ENCODE measurements around the gene CCDC154.
"Not testable (repeated sequence)": the region's sequence is repeated elsewhere in the genome, so short reads cannot be mapped to it uniquely, and the experiment has no call there.

CCDC154 gene

DNA sequence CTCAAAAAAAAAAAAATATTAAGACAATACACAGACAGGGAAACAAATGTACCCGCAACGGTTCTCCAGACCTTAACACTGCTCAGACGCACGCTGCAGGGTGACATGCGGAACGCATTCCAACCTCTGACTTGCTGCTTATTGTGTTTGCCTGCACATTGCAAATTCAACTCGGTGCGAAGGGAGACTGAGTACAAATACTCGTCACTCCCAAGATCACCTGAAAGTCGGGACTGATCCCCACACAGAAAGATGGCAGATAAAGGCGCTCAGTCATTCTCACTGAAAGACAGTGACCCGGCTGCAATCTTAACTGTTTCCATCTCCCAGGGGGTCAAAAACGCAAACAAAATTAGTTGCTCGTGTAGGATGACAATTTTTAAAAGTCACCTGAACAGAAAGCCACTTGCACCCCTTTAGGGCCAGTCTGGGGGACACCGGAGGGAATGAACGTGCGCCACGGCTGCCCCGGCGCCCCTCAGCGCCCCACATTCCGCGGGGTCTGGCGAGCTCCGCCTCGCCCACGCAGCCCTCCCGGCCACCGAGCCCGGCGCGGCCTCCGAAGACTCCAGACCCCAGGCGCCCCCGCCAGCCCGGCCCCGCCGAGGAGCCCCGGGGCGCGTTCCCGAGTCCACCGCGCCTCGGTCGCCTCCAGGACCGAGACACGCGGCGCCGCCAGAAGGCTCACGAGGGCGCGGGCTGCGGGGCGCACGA lies 29.9 kb upstream of the CCDC154 start:
- no peak for DNase-seq

- DNase-seq: no peak
These were observed 28.6 kb upstream of the CCDC154 start for GRCh38 chr16:1472974-1473373.

GRCh38 chr16:1471569-1472194 lies 27.3 kb upstream of the CCDC154 start:
- no peak for DNase-seq

DNA sequence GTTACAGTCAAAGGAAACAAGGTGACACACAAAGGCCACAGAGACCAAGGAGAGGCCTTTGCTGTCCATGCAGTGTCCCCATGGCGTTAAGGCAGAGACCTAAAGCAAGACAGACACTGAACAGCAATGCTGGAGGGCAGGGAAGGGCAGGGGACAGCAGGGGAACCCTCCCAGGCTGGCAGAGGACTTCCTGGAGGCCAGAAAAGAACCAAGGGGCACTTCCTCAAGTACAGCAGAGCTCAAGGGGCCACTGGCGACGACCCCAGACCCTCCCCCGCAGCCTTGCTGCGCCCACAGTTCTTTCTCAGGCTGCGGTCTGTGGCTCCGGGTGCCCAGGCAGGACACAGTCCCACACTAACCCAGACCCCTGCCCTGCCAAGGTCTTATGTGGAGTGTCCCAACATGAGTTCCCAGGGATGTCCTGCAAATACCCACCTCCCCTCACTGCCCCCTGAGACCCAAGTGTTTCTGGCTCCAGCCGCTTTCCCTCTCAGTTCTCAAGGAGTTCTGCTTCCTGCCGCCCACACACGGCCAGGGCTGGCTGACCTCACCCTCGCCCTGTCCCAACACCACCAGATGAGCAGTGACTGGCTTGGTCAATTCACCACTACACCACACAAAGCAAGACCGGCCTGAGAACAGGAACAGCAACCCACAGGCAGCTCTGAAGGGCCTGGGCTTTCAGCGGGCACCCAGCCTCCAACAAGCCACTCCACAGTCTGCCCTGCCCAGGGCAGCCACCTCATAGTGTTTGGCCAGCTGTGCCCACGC lies 26.3 kb upstream of the CCDC154 start:
- DNase-seq: no peak

GRCh38 chr16:1469693-1470201 lies 25.4 kb upstream of the CCDC154 start:
- no peak for DNase-seq

GRCh38 chr16:1469141-1469540 lies 24.8 kb upstream of the CCDC154 start:
- not testable (repeated sequence) for DNase-seq

GRCh38 chr16:1468426-1468810 lies 24.1 kb upstream of the CCDC154 start:
- no peak for DNase-seq

DNA sequence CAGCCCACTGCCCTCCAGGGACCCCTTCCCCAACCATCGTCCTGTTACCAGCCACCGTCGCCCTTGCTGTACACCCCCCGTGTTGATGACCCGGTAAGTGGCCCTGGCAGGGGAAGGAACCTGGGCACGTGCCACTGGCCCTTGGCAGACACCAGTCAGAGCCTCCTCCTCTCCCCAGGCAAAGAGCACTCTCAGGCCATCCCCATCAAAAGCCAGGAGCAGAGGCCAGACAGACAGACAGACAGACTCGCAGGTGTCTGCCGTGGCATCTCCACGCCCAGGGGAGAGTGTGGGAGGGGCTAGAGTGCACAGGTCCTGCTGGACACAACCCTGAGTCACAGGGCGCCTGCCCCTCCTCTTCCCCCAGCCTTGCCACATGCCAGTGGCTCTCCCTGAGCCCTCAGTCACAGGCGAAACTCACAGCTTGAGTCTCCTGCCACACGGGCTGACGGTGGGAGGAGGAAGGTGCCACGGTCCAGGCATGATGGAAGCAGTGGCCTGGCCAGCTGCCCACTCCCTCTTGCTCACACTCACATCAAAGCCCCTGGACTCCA lies 22.7 kb upstream of the CCDC154 start:
- no peak for DNase-seq

DNA sequence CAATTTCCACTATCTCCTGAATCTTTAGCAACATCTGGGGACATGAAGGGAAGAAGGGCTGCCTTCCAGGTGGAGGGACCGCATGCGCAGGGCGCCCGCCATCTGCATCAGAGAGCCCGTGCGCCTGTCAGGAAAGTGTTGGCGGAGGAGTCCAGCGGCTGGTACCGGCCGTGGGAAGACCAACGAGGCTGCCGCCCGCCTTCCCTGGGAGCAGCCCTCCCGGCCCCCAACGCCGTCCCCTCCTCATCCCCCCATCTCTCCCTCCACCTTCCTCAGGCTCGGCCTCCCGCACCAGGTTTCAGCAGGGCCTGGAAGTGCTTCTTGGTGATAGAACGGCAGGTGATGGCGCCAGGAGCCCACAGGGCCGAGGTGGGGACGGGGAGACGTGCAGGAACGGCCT lies 21.7 kb upstream of the CCDC154 start:
- DNase-seq: no peak

DNA sequence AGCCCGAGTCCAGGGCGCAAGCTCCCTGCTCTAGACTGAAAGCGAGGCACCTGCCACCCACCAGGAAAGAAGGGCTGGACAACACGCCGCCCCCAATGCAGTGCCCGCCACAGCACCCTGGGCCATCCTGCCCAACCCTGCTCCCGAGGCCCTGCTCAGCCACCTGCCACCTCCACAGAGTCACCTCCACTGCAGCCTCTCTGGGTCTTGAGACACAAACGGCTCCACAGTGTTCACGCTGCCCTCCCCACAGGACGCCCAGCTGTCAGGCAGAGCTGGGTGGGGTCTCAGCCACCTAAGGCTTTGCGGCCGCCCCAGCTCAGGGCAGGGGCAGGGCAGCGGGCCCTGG lies 21.2 kb upstream of the CCDC154 start:
- no peak for DNase-seq

DNA sequence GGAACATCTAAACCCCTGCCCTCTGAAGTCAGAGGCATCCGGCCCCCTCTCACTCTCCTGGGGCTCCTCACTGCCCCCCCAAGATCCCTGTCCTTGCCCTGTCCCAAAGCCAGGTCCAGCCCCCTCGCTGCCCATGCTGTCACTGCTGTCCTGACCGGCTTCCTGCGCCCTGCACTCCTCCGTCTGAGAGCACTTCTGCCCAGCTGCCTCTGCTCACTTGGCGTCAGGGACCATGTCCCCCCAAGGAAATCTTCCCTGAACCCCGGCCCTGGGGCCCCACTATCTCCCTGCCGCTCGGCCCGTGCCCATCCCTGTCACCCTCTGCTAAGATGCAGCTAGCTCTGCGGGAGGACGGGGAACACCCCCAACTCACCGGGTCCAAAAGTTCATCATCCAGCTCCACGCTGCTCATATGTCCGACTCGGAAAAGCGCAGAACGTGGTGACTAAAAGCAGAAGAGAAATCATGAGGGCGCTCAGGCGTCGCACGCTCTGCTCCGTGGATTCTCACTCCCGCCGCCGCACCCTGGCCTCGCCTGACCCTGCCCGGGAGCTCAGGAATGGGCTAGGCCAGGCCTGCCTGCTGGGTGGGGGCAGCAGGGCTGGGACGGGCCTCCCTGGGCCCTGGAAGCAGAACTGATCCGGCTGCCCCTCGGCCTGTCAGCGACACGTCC lies 20.7 kb upstream of the CCDC154 start:
- no peak for DNase-seq

DNA sequence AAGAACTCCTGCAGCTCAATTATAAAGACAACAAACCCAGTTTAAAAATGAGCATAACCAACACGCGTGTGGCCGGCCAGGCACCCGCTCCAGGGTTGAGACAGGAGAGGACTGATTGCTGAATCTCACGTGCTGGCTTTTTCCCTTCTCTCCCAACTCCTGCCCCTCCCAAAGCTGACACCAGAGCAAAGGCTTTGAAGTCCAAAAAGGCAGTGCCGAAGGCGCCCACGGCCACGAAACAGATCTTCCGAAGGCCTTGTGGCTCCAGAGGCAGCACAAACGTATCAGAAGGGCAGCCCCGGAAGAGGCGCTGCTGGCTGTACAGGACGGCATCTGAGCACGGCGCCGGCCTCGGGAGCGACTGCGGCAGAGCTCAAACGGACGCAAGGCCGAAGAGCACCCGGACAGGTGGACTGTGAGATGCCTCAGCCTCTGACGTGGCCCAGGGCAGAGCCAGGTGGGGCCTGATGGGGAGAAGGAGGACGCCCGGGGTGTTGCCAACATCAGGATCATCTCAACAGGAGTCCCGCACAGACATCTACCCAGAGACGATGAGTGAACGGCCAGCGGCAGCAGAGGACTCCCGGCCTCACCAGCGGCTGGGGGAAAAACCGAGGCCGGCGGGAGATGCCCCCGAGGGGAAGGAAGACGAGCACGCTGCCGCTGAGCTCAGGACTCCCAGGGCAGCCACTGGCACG lies 20.0 kb upstream of the CCDC154 start:
- no peak for DNase-seq

DNA sequence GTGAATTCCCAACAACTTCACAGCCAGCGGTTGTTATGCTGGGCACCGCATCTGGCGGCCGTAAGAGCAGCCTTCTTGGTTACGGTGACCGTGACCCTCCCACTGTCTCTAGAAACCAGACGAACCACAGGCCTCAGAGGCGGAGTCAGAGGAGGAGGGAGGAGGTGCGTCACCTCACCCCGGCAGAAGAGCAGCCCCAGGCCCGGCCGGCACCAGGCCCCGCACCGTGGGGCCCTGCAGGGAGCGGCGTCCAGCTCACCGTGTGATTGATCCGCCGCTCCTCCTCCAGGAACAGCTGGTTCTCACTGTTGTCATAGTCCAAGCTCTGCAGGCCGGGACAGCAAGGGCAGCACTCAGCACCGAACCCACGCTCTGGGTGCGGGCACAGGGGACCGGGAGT lies 16.8 kb upstream of the CCDC154 start:
- DNase-seq: no peak

- no peak for DNase-seq
These were observed 16.3 kb upstream of the CCDC154 start for GRCh38 chr16:1460602-1461138.

DNA sequence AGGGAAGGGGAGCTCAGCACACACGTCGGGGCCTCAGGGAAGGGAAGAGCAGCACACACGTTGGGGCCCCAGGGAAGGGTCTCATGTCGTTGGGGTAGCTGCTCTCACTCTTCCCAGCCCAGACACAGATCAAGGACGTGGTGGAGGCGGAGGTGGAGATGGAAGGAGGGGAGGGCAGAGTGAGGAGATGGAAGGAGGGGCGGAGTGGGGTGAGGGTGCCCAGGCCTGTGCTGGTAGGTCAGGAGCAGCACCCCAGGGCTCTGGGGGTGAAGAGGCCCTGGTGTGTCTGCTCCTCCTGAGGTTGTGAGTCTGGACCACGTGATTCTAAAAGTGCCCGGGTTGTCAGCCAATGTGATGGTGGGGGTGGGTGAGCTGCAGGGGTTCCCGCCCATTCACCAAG lies 15.6 kb upstream of the CCDC154 start:
- no peak for DNase-seq

- DNase-seq: no peak
These were observed 14.6 kb upstream of the CCDC154 start for GRCh38 chr16:1458977-1459341.

DNA sequence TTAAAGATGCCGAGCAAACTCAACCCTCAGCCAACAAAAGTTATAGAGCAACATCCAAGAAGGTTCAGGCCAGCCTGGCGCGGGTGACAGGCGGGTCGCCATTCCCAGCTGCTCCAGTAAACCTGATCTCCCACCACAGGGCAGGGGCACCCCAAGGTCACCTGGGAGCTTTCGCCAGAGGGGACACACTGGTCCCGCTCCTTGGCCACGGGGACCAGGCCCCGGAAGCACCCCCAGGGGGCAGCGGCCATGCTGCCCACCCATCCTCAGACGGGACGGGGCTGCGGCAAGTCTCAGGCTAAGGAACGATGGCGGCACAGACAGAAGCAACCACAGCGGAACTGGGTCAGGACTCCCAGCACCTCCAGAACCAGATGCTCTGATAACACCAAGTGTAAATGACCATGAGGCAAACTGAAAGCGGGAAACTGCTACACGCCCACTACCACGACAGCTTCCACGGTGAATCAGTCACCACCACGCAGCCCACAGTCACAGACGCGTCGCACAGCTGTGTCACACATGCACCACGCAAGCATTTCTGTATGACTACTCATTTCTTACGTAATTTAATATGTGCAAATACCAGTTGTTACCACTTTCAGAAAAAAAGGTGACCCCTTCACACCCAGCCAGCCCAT lies 14.1 kb upstream of the CCDC154 start:
- peak; percentile 9 for DNase-seq

DNA sequence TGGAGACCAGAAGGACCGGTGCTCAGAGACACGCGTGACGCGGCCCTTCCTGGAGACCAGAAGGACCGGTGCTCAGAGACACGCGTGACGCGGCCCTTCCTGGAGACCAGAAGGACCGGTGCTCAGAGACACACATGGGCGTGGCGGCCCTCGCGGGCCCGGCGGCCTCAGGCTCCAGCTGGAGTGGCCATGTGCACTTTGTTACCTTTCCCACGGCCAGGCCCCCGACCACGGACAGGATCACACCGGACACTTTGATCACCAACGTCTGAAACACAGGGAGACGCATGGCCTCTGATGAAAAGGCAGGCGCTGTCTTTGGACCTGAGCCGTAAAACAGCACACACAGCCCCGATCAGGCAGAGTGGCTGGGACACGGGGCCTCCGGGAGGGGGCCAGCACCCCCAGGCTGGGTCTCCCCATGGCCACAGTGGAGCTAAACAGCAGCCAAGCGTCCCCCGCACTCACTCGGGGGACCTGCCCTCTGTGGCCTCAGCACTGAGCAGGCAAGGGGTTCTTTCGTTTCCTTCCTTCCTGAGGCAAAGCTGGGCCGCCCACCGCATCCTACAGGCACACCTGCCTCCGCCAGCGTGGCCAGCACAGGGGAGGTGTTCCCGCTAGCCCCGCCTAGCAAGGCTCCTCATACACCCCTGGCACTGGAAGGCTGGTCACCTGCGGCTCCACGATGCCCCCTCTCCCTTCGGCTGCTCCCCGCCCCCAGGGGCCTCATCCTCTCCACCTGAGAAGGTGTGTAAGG lies 13.3 kb upstream of the CCDC154 start:
- DNase-seq: no peak

GRCh38 chr16:1456951-1457350 lies 12.6 kb upstream of the CCDC154 start:
- no peak for DNase-seq

All from fibroblast of skin of scalp (primary cell).